Activated CD8-positive, alpha-beta T cell treated with anti-CD3 and anti-CD28 coated beads, Interleukin-2, amount 10 ng/mL, durations not matched to agents 7 days and 5 days (primary cell): ENCODE data around the gene EGR2. TPM values are rescaled to one million over a fixed set of nuclear protein-coding genes. Genes with fewer than 3 reads are reported as not detected.
A peak's percentile ranks its signal among the peaks of the same experiment; 100 is the strongest.

Experiments used
- ATAC-seq: fragments of 150-1000 bp; cut with Tn5 transposase; one replicate; pipeline ENCODE4 v1.10.0; 2021; ENCODE audit warnings: moderate library complexity
- CTCF ChIA-PET: fragments of 350-600 bp; sonication (Branson Sonifier 250); formaldehyde crosslinking; loops from one replicate; lab custom pipeline; 2021; ENCODE audit warnings: antibody characterized with exemption; lab: Charles Lee
- POLR2A ChIA-PET: fragments of 350-600 bp; sonication (Branson Sonifier 250); formaldehyde crosslinking; loops from one replicate; lab custom pipeline; 2021; ENCODE audit warnings: antibody characterized with exemption; lab: Charles Lee
- DNase-seq: peaks from one replicate; pipeline ENCODE4 v3.0.0-alpha.2; 2020
- H3K27ac Mint-ChIP-seq: one replicate; pipeline ENCODE4 v1.8.0; 2021; ENCODE audit warnings: mild to moderate bottlenecking, mixed read lengths
- H3K27me3 Mint-ChIP-seq: one replicate; pipeline ENCODE4 v1.8.0; 2021; ENCODE audit warnings: low read depth, mixed read lengths
- H3K36me3 Mint-ChIP-seq: one replicate; pipeline ENCODE4 v1.8.0; 2021; ENCODE audit warnings: low read depth, mixed read lengths
- H3K4me1 Mint-ChIP-seq: one replicate; pipeline ENCODE4 v1.8.0; 2021; ENCODE audit warnings: low read depth, mixed read lengths
- H3K4me3 Mint-ChIP-seq: one replicate; pipeline ENCODE4 v1.8.0; 2021; ENCODE audit warnings: mild to moderate bottlenecking, mixed read lengths
- H3K9me3 Mint-ChIP-seq: one replicate; pipeline ENCODE4 v1.8.0; 2022; ENCODE audit warnings: mixed read lengths; ENCODE audit not compliant: insufficient read depth
- total RNA-seq, 2 experiments: library from RNA; stranded (reverse); gene quantifications; one replicate each; pipeline ENCODE4 v1.2.3, GENCODE V29; 2021

The EGR2 gene
- total RNA-seq, 2 experiments from 2014 or later = 0.50 to 1.3 TPM

GRCh38 chr10:62817766-62818425 is 1.7 kb upstream of the EGR2 start:
- no peaks in the 10 kb centered on the region for H3K36me3 Mint-ChIP-seq
- ChIA-PET CTCF (interaction anchor here (0.7 to 5.8 kb wide), 39 partner anchors 11 to 902 kb away, joined by 3 to 98 read pairs (median 5); partner anchors contain the start of gene ADO), POLR2A (interaction anchor here (0.9 to 6.0 kb wide), 5 partner anchors 12 to 315 kb away, joined by 4 to 36 read pairs (median 26); partner anchors contain the start of genes ADO and NRBF2)
- peaks cover 55% of the 10 kb centered on the region for H3K27me3 Mint-ChIP-seq
- DNase-seq = peak; percentile 74
- peak overlapping the region; percentile 97 for H3K27ac Mint-ChIP-seq
- H3K9me3 Mint-ChIP-seq = no peaks in the 10 kb centered on the region
- H3K4me3 Mint-ChIP-seq = peak overlapping the region; percentile 88
- peak; percentile 31 for ATAC-seq
- peaks cover 46% of the 10 kb centered on the region for H3K4me1 Mint-ChIP-seq

GRCh38 chr10:62817121-62817765 is 1.1 kb upstream of the EGR2 start:
- peak overlapping the region; percentile 97 for H3K27ac Mint-ChIP-seq
- DNase-seq (peak; percentile 67), ATAC-seq (peak; percentile 35)
- no peaks in the 10 kb centered on the region for H3K9me3 Mint-ChIP-seq
- POLR2A ChIA-PET = interaction anchor here (0.6 to 6.0 kb wide), 7 partner anchors 11 to 698 kb away, joined by 3 to 36 read pairs (median 6); partner anchors contain the start of gene ADO
- peaks cover 51% of the 10 kb centered on the region for H3K4me1 Mint-ChIP-seq
- peak overlapping the region; percentile 88 for H3K4me3 Mint-ChIP-seq
- CTCF ChIA-PET = interaction anchor here (0.7 to 5.8 kb wide), 39 partner anchors 10 to 918 kb away, joined by 3 to 98 read pairs (median 6); partner anchors contain the start of gene ADO
- H3K36me3 Mint-ChIP-seq = no peaks in the 10 kb centered on the region
- H3K27me3 Mint-ChIP-seq = peaks cover 55% of the 10 kb centered on the region

GRCh38 chr10:62816076-62816330 is 163 bp downstream of the EGR2 start:
- peak overlapping the region; percentile 97 for H3K27ac Mint-ChIP-seq

GRCh38 chr10:62815381-62816075 is 638 bp downstream of the EGR2 start:
- POLR2A ChIA-PET = interaction anchor here (0.6 to 6.0 kb wide), 7 partner anchors 9 to 200 kb away, joined by 3 to 36 read pairs (median 7); partner anchors contain the start of gene ADO
- DNase-seq = peak; percentile 23
- Mint-ChIP-seq H3K27ac (peak overlapping the region; percentile 97), H3K4me3 (peak overlapping the region; percentile 88), H3K36me3 (peaks cover 10% of the 10 kb centered on the region), H3K9me3 (no peaks in the 10 kb centered on the region), H3K4me1 (peaks cover 66% of the 10 kb centered on the region), H3K27me3 (peaks cover 49% of the 10 kb centered on the region)
- no peak for ATAC-seq
- CTCF ChIA-PET = interaction anchor here (1.2 to 5.8 kb wide), 13 partner anchors 8 to 905 kb away, joined by 4 to 98 read pairs (median 22); partner anchors contain the start of gene ADO

More at GRCh38 chr10:62816076-62816330, 163 bp downstream of the EGR2 start:
- Mint-ChIP-seq H3K9me3 (no peaks in the 10 kb centered on the region), H3K4me1 (peaks cover 62% of the 10 kb centered on the region), H3K27me3 (peaks cover 54% of the 10 kb centered on the region), H3K4me3 (peak overlapping the region; percentile 88), H3K36me3 (peaks cover 7% of the 10 kb centered on the region)
- DNase-seq (no peak), ATAC-seq (no peak)
- POLR2A ChIA-PET = interaction anchor here (1.1 to 6.0 kb wide), 7 partner anchors 10 to 699 kb away, joined by 3 to 36 read pairs (median 7); partner anchors contain the start of gene ADO
- CTCF ChIA-PET = interaction anchor here (1.2 to 5.8 kb wide), 16 partner anchors 9 to 904 kb away, joined by 4 to 98 read pairs (median 12); partner anchors contain the start of gene ADO

- H3K27me3 Mint-ChIP-seq = peaks cover 42% of the 10 kb centered on the region
- ATAC-seq (no peak), DNase-seq (peak; percentile 26)
- H3K4me1 Mint-ChIP-seq = peaks cover 73% of the 10 kb centered on the region
- POLR2A ChIA-PET = interaction anchor here (1.4 to 6.0 kb wide), 4 partner anchors 9 to 195 kb away, joined by 3 to 36 read pairs (median 15); partner anchors contain the start of gene ADO
- no peak overlapping the region for H3K27ac Mint-ChIP-seq
- peaks cover 12% of the 10 kb centered on the region for H3K36me3 Mint-ChIP-seq
- CTCF ChIA-PET = interaction anchor here (4.7 to 5.8 kb wide), 2 partner anchors 81 to 177 kb away, joined by 39 to 82 read pairs; no protein-coding TSS in a partner anchor
- no peaks in the 10 kb centered on the region for H3K9me3 Mint-ChIP-seq
- H3K4me3 Mint-ChIP-seq = peak overlapping the region; percentile 88
These were observed 1.3 kb downstream of the EGR2 start for GRCh38 chr10:62814756-62815380.

GRCh38 chr10:62813981-62814380 is 2.2 kb downstream of the EGR2 start:
- Mint-ChIP-seq H3K9me3 (no peaks in the 10 kb centered on the region), H3K27me3 (peaks cover 34% of the 10 kb centered on the region), H3K4me3 (peak overlapping the region; percentile 88), H3K4me1 (peaks cover 77% of the 10 kb centered on the region), H3K36me3 (peaks cover 15% of the 10 kb centered on the region), H3K27ac (no peak overlapping the region)
- POLR2A ChIA-PET = interaction anchor here (1.4 to 6.0 kb wide), 2 partner anchors 8 to 80 kb away, joined by 3 to 36 read pairs; partner anchors contain the start of gene ADO
- ATAC-seq (no peak), DNase-seq (no peak)
- CTCF ChIA-PET = interaction anchor here (4.7 to 5.8 kb wide), 2 partner anchors 81 to 176 kb away, joined by 39 to 82 read pairs; no protein-coding TSS in a partner anchor

- peaks cover 80% of the 10 kb centered on the region for H3K4me1 Mint-ChIP-seq
- CTCF ChIA-PET = no interaction called here
- H3K27ac Mint-ChIP-seq = no peak overlapping the region
- no peak for DNase-seq
- POLR2A ChIA-PET = no interaction called here
- no peaks in the 10 kb centered on the region for H3K9me3 Mint-ChIP-seq
- H3K4me3 Mint-ChIP-seq = no peak overlapping the region
- no peak for ATAC-seq
- H3K36me3 Mint-ChIP-seq = peaks cover 20% of the 10 kb centered on the region
- H3K27me3 Mint-ChIP-seq = peaks cover 31% of the 10 kb centered on the region
These were observed 2.7 kb downstream of the EGR2 start for GRCh38 chr10:62813453-62813852.

- ATAC-seq = no peak
- ChIA-PET CTCF (no interaction called here), POLR2A (interaction anchor here (2.2 kb wide), 1 partner anchor 79 kb away, joined by 11 read pairs; no protein-coding TSS in a partner anchor)
- Mint-ChIP-seq H3K4me3 (no peak overlapping the region), H3K36me3 (peaks cover 26% of the 10 kb centered on the region), H3K4me1 (peaks cover 80% of the 10 kb centered on the region), H3K9me3 (no peaks in the 10 kb centered on the region), H3K27ac (no peak overlapping the region), H3K27me3 (peaks cover 26% of the 10 kb centered on the region)
- no peak for DNase-seq
These were observed 3.3 kb downstream of the EGR2 start for GRCh38 chr10:62812672-62813439.

- ATAC-seq = peak; percentile 7
- POLR2A ChIA-PET = interaction anchor here (1.1 to 2.2 kb wide), 2 partner anchors 78 to 174 kb away, joined by 4 to 11 read pairs; no protein-coding TSS in a partner anchor
- H3K36me3 Mint-ChIP-seq = peaks cover 40% of the 10 kb centered on the region
- H3K27ac Mint-ChIP-seq = no peak overlapping the region
- DNase-seq = peak; percentile 67
- no peaks in the 10 kb centered on the region for H3K9me3 Mint-ChIP-seq
- H3K4me3 Mint-ChIP-seq = peak overlapping the region; percentile 12
- CTCF ChIA-PET = interaction anchor here (0.6 to 1.9 kb wide), 8 partner anchors 11 to 273 kb away, joined by 3 to 8 read pairs (median 4); no protein-coding TSS in a partner anchor
- peaks cover 26% of the 10 kb centered on the region for H3K27me3 Mint-ChIP-seq
- peaks cover 87% of the 10 kb centered on the region for H3K4me1 Mint-ChIP-seq
These were observed 4.8 kb downstream of the EGR2 start for GRCh38 chr10:62811159-62811875.
